Uterus (tissue), 4 donors: Measurements from ENCODE around the gene PAOX. TPM values are rescaled to one million over a fixed set of nuclear protein-coding genes. Genes with fewer than 3 reads are reported as not detected.

ENCODE experiments used
- DNase-seq, 2 donors: peaks; one replicate each; pipeline ENCODE4 v3.0.0-alpha.2; 2019 to 2020
- H3K27ac ChIP-seq, 2 donors: fragments of 200-600 bp; sonication (generic); 1 replicate in 1 of 2; 2 replicates in 1 of 2; pipeline ENCODE4 v1.5.1; 2016 to 2018
- H3K27me3 ChIP-seq, 2 donors: fragments of 200-600 bp; sonication (generic); one replicate each; pipeline ENCODE4 v1.5.1; 2018 to 2019; ENCODE audit warnings: control low read depth in 1 of 2
- H3K36me3 ChIP-seq, 2 donors: fragments of 200-600 bp; sonication (generic); one replicate each; pipeline ENCODE4 v1.5.1; 2019; ENCODE audit warnings: control low read depth in 1 of 2
- H3K4me1 ChIP-seq, 2 donors: fragments of 200-600 bp; sonication (generic); one replicate each; pipeline ENCODE4 v1.5.1; 2018 to 2019; ENCODE audit warnings: control low read depth in 1 of 2
- H3K4me3 ChIP-seq, 2 donors: fragments of 200-600 bp; sonication (generic); 1 replicate in 1 of 2; 2 replicates in 1 of 2; pipeline ENCODE4 v1.5.1; 2018 to 2019; ENCODE audit warnings: mild to moderate bottlenecking in 1 of 2
- H3K9me3 ChIP-seq, 2 donors: fragments of 200-600 bp; sonication (generic); one replicate each; pipeline ENCODE4 v1.5.1; 2019; ENCODE audit warnings: control low read depth in 1 of 2
- CTCF ChIP-seq, 4 experiments: fragments of 200-600 bp in 2 of 4; fragments of 450-650 bp in 2 of 4; sonication (generic) in 2 of 4; IDR thresholded peaks; one replicate each; pipeline ENCODE4 v1.5.1; 2016 to 2019; ENCODE audit warnings: antibody characterized with exemption in 4 of 4, mild to moderate bottlenecking in 2 of 4, moderate library complexity in 1 of 4
- POLR2A ChIP-seq, 2 donors: fragments of 450-650 bp; IDR thresholded peaks; one replicate each; pipeline ENCODE4 v1.6.1; 2016; ENCODE audit warnings: antibody characterized with exemption in 2 of 2, mild to moderate bottlenecking in 1 of 2, moderate library complexity in 1 of 2
- intact Hi-C: fragments of 100-400 bp; cut with DNase I; formaldehyde crosslinking; loops from one replicate; pipeline ENCODE4 v1.15.1; 2023; ENCODE audit warnings: low total_unique reads
- total RNA-seq, 4 donors: library from RNA; depleted of rRNA in 3 of 4; stranded (reverse); fragments of >200 nt in 3 of 4; gene quantifications; one replicate each; pipeline versions ENCODE4 v1.1.0 to v1.2.4, GENCODE V29; 2014 to 2023
- donor health status: DM: yes; HTN: yes; CAD: no.

Gene PAOX
- total RNA-seq, 4 donors from 2014 or later = 2.0 to 9.3 (median 6.7) TPM

- Histone ChIP-seq H3K9me3 (no peaks in the 10 kb centered on the region), H3K27ac (no peak overlapping the region), H3K27me3 (no peaks in the 10 kb centered on the region), H3K4me3 (no peak overlapping the region), H3K36me3 (no peaks in the 10 kb centered on the region), H3K4me1 (peaks cover 0 to 8% of the 10 kb centered on the region in 2 donors)
- TF ChIP-seq CTCF (IDR thresholded peaks at IDR 0.05) (no peak), POLR2A (IDR thresholded peaks at IDR 0.05) (no peak)
- no peak for DNase-seq
- intact Hi-C loops = no loop called here
Measured at GRCh38 chr10:133391761-133392518, 12.9 kb downstream of the PAOX start.

DNA sequence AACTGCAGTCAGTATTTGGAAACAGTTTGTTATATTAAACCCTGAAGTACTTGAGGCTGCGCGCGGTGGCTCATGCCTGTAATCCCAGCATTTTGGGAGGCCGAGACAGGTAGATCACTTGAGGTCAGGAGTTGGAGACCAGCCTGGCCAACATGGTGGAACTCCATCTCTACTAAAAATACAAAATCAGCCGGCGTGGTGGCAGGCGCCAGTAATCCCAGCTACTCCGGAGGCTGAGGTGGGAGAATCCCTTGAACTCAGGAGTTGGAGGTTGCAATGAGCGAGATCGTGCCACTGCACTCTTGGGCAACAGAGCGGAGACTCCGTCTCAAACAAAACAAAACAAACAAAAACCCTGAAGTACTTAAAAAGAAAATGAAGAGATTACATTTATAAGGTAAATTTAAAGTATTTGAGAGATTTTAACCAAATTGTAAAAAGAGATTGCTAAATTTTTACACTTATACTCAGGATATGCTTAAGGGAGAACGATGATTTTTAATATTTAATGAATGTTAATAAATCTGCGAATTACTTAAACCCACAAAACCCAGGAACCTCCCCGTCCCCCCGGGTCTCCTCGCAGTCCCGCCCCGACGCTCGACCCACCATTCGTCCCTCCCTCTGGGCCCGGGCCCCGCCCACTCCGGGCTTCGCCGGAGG, 14.5 kb downstream of the PAOX start:
- no peak for TF ChIP-seq CTCF (IDR thresholded peaks at IDR 0.05)
- no peak for TF ChIP-seq POLR2A (IDR thresholded peaks at IDR 0.05)
- intact Hi-C loops = no loop called here
- Histone ChIP-seq H3K9me3 (no peaks in the 10 kb centered on the region), H3K4me1 (peaks cover 0 to 8% of the 10 kb centered on the region in 2 donors), H3K36me3 (no peaks in the 10 kb centered on the region), H3K4me3 (peak overlapping the region; percentile 61 to 82), H3K27ac (peak overlapping the region in 1 of 2 donors; percentile 63), H3K27me3 (no peaks in the 10 kb centered on the region)
- no peak for DNase-seq

DNA sequence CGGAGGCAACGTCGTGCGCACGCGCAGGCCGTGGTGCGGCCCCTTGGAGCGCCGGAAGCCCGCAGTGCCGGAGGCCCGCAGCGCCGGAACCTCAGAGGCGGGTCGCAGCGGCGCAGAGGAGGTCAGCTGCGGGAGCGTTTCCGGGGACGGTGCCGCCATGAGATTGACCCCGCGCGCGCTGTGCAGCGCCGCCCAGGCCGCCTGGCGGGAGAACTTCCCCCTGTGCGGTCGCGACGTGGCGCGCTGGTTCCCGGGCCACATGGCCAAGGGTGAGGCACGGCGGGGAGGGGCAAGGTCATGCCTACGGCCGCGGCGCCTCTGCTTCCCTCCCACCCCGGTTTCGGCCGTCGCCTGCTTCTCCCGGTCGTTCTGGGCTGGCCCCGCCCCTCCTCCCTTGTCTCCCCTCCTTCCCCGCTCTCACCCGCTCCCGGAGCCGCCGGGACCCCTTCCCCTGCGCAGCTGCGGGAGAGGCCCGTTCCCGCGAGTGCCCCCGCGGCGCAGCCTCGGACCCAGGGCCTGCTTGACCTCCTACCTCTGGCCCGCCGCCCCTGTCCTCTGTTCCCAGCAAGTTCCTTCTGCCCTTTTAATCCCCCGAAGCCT, 15.1 kb downstream of the PAOX start, which contains the start of gene MTG1:
MTG1 (plus strand) TSS at position 94 of the 600 bp plus-strand sequence; CDS start at position 158, 64 bp downstream.
- intact Hi-C loops = no loop called here
- H3K27ac ChIP-seq = peak within 1 kb of the TSS; percentile 63 to 64
- peaks cover 0 to 8% of the 10 kb centered on the region in 2 donors for H3K4me1 ChIP-seq
- no peaks in the 10 kb centered on the region for H3K27me3 ChIP-seq
- peak within 1 kb of the TSS; percentile 61 to 82 for H3K4me3 ChIP-seq
- peak; percentile 89 to 96 for DNase-seq
- peak; percentile 38 to 81 for TF ChIP-seq POLR2A (IDR thresholded peaks at IDR 0.05)
- peak; percentile 19 to 55 (median 42) for TF ChIP-seq CTCF (IDR thresholded peaks at IDR 0.05)
- H3K36me3 ChIP-seq = no peaks in the 10 kb centered on the region
- H3K9me3 ChIP-seq = no peaks in the 10 kb centered on the region

- DNase-seq = no peak
- H3K27me3 ChIP-seq = no peaks in the 10 kb centered on the region
Measured at GRCh38 chr10:133394801-133395221, 15.7 kb downstream of the PAOX start.

More at GRCh38 chr10:133394801-133395221, 15.7 kb downstream of the PAOX start:
- peak overlapping the region; percentile 61 to 82 for H3K4me3 ChIP-seq
- H3K36me3 ChIP-seq = no peaks in the 10 kb centered on the region
- intact Hi-C loops = no loop called here
- H3K4me1 ChIP-seq = peaks cover 0 to 8% of the 10 kb centered on the region in 2 donors
- H3K27ac ChIP-seq = peak overlapping the region; percentile 63 to 64
- H3K9me3 ChIP-seq = no peaks in the 10 kb centered on the region
- TF ChIP-seq POLR2A (IDR thresholded peaks at IDR 0.05) (no peak), CTCF (IDR thresholded peaks at IDR 0.05) (no peak)
